Measurements from ENCODE around the gene SSBP4. TPM values are rescaled to one million over a fixed set of nuclear protein-coding genes. Genes with fewer than 3 reads are reported as not detected.
A peak's percentile ranks its signal among the peaks of the same experiment; 100 is the strongest.

Gene SSBP4
- total RNA-seq, 1 experiment from 2014 or later: 46.1 TPM

DNA sequence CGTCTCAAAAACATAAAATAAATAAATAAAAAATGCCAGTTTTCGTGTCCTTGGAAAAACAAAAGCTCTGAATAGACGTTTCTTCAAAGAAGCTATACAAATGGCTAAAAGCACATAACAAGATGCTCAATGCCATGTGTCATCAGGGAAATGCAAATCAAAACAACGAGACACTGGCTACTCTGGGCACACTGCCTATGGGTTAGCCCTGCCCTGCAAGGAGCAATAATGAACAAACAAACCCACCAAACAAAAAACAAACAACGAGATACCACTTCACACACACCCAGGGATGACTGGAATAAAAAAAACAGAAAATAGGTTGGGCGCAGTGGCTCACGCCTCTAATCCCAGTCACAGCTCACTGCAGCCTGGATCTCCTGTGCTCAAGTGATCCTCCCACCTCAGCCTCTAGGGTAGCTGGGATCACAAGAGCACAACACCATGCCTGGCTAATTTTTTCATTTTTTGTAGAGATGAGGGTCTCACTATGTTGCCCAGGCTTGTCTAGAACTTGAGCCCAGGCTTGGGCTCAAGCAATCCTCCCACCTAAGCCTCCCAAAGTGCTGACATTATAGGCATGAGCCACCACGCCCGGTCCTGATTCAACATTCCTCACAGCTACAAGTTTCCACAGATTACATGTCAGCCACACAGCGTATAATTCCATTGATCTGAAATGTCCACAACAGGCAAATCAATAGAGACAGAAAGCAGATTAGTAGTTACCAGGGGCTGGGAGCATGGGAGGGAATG is 34.2 kb downstream of the SSBP4 start:
- H3K4me1 Mint-ChIP-seq: peaks cover 6 to 10% of the 10 kb centered on the region in 2 experiments; a peak in 3 of 4 replicates
- Histone ChIP-seq H3T11ph (ENCODE audit: low read length) (no peak overlapping the region), H3K23ac (ENCODE audit: insufficient read length, low read depth, low read length) (no peak overlapping the region), H2BK5ac (ENCODE audit: insufficient read length, low read length) (no peak overlapping the region), H3K4me1 (ENCODE audit: insufficient read depth, low read length) (no peaks in the 10 kb centered on the region), H3K14ac (ENCODE audit: insufficient read depth, low read length) (no peak overlapping the region), H3K79me1 (ENCODE audit: insufficient read depth, low read depth, low read length, poor library complexity, severe bottlenecking) (no peaks in the 10 kb centered on the region), H3K9ac (ENCODE audit: extremely low read depth, insufficient read length, low read length) (no peak overlapping the region), H4K91ac (ENCODE audit: insufficient read length, low read depth, low read length) (no peak overlapping the region), H3K27me3 (ENCODE audit: insufficient read depth, low read length) (no peaks in the 10 kb centered on the region), H4K5ac (ENCODE audit: insufficient read length, low read depth, low read length) (no peak overlapping the region), H2AFZ (ENCODE audit: low read length) (no peak overlapping the region), H4K8ac (replicated peaks; ENCODE audit: insufficient read length, low read depth, low read length) (no peak overlapping the region), H3K27ac (ENCODE audit: insufficient read length, low read depth, low read length) (no peak overlapping the region), H3K4me2 (ENCODE audit: insufficient read depth, insufficient read length, low read length) (no peak overlapping the region), H3K9me3 (ENCODE audit: control insufficient read depth, low read depth, low read length) (no peaks in the 10 kb centered on the region), H3K56ac (ENCODE audit: insufficient read length, low read depth, low read length) (no peak overlapping the region), H3K23me2 (ENCODE audit: insufficient read length, low read depth, low read length, poor library complexity, severe bottlenecking) (no peaks in the 10 kb centered on the region), H2BK12ac (ENCODE audit: insufficient read length, low read depth, low read length) (no peak overlapping the region), H3K4ac (ENCODE audit: low read depth, low read length) (no peak overlapping the region), H3K18ac (ENCODE audit: insufficient read length, low read depth, low read length) (no peak overlapping the region), H2AK5ac (ENCODE audit: insufficient read length, low read length) (no peak overlapping the region), H3K79me2 (ENCODE audit: insufficient read depth, low read length) (no peaks in the 10 kb centered on the region), H4K20me1 (ENCODE audit: control insufficient read depth, insufficient read depth, insufficient read length) (no peaks in the 10 kb centered on the region), H2BK20ac (ENCODE audit: low read depth, low read length, poor library complexity, severe bottlenecking) (no peak overlapping the region), H2BK120ac (ENCODE audit: low read depth, low read length, poor library complexity, severe bottlenecking) (no peak overlapping the region), H2BK15ac (ENCODE audit: low read depth, low read length) (no peak overlapping the region)
- no peak for DNase-seq
- no peaks in the 10 kb centered on the region; the same call in 1 of the 2 replicates for H3K27me3 Mint-ChIP-seq (ENCODE audit: low read depth)
- H3K36me3 Mint-ChIP-seq (ENCODE audit: insufficient read depth in 1 of 3, low read depth in 3 of 3): peaks cover 2 to 33% (median 25%) of the 10 kb centered on the region in 3 experiments; a peak in 6 of 7 replicates
- no peak for TF ChIP-seq CTCF (conservative IDR thresholded peaks at IDR 0.05)
- H3K9me3 Mint-ChIP-seq: no peaks in the 10 kb centered on the region
- no peak overlapping the region; a peak in 1 of 5 replicates for H3K4me3 Mint-ChIP-seq
- no CpG with 5 or more reads among the region's 10 CpGs for WGBS (ENCODE audit: extremely low coverage, insufficient read length, low lambda C conversion rate)
- peak overlapping the region in 1 of 3 experiments; percentile 44; a peak in 3 of 7 replicates for H3K27ac Mint-ChIP-seq

Data from H9 (cell line).